Measurements from ENCODE around the gene TMEM30B. TPM values are rescaled to one million over a fixed set of nuclear protein-coding genes. Genes with fewer than 3 reads are reported as not detected.

The TMEM30B gene
- total and polyA plus RNA-seq, 9 of the 15 experiments (the other 6 are each of a cell fraction or from before 2014, with no cell fraction given) = 0.04 TPM; not detected in 8

- POLR2A ChIA-PET = interaction anchor here (1.4 kb wide), 1 partner anchor 11 kb away, joined by 3 read pairs; no protein-coding TSS in a partner anchor
- Histone ChIP-seq H3K4me1 (replicated peaks in 1 of 2; ENCODE audit: control insufficient read depth in 2 of 2, insufficient read depth in 2 of 2, low read length in 2 of 2) (no peaks in the 10 kb centered on the region), H3K9me3 (replicated peaks; ENCODE audit: control insufficient read depth, insufficient read depth, low read depth, low read length) (no peaks in the 10 kb centered on the region), H2AFZ (ENCODE audit: low read depth, low read length) (no peak overlapping the region), H3K27me3 (ENCODE audit: control insufficient read depth in 2 of 2, insufficient read depth in 2 of 2, low read length in 2 of 2) (no peaks in the 10 kb centered on the region), H3K9ac (ENCODE audit: insufficient read depth in 1 of 2, low read depth in 2 of 2, low read length in 2 of 2) (no peak overlapping the region), H3K36me3 (ENCODE audit: control insufficient read depth, insufficient read depth, low read length) (no peaks in the 10 kb centered on the region), H3K4me3 (no peak overlapping the region), H4K20me1 (replicated peaks; ENCODE audit: control insufficient read depth, insufficient read depth, low read length) (no peaks in the 10 kb centered on the region), H3K79me2 (ENCODE audit: control insufficient read depth, insufficient read depth, low read length) (no peaks in the 10 kb centered on the region), H3K4me2 (ENCODE audit: insufficient read depth, low read length) (no peak overlapping the region), H3K9me1 (ENCODE audit: control insufficient read depth, insufficient read depth, low read length) (no peaks in the 10 kb centered on the region), H3K27ac (ENCODE audit: extremely low read depth, low read depth, low read length) (no peak overlapping the region)
- TF ChIP-seq ZNF511 (CRISPR knock-in tag; IDR thresholded peaks at IDR 0.05) = no peak
- TF ChIP-seq XRCC3 (IDR thresholded peaks at IDR 0.05) = no peak
- no peak for TF ChIP-seq GABPB1 (CRISPR knock-in tag; IDR thresholded peaks at IDR 0.05)
- TF ChIP-seq SIX5 (IDR thresholded peaks at IDR 0.05; ENCODE audit: borderline replicate concordance in 1 of 2, insufficient read depth in 1 of 2, low read depth in 1 of 2, low read length in 2 of 2) = no peak
- no peak for TF ChIP-seq ZBTB12 (CRISPR knock-in tag; IDR thresholded peaks at IDR 0.05)
- TF ChIP-seq ZBTB5 (IDR thresholded peaks at IDR 0.05) = no peak
- TF ChIP-seq ZNF668 (CRISPR knock-in tag; IDR thresholded peaks at IDR 0.05) = no peak
- TF ChIP-seq RFX1 (IDR thresholded peaks at IDR 0.05) = no peak
- no peak for TF ChIP-seq E2F3 (CRISPR knock-in tag; IDR thresholded peaks at IDR 0.05)
- TF ChIP-seq ZBTB33 (CRISPR knock-in tag; IDR thresholded peaks at IDR 0.05) = no peak
- TF ChIP-seq FOXJ2 (tag; IDR thresholded peaks at IDR 0.05) = no peak
- no peak for TF ChIP-seq ELK3 (CRISPR knock-in tag; IDR thresholded peaks at IDR 0.05)
- no peak for TF ChIP-seq ZNF354B (CRISPR knock-in tag; IDR thresholded peaks at IDR 0.05)
- in situ Hi-C loops (cut with MboI) = no loop called here
- BruUV-seq (replicated peaks) = no TSS peak
- CTCF ChIA-PET (ENCODE audit: low intra/inter-chr PET ratio) = no interaction called here
- WGBS (ENCODE audit: insufficient coverage, low coverage, missing lambda C conversion rate) = 70% methylated on average over 7 of the region's 8 CpGs
- FAIRE-seq = no peak
- intact Hi-C loops (cut with micrococcal nuclease) = no loop called here
- DNase-seq (ENCODE audit: extremely low read depth in 1 of 4, low spot score in 3 of 4) = no peak
- no peak for ATAC-seq
Observed at GRCh38 chr14:61329478-61330051, 48.4 kb upstream of the TMEM30B start.

All from K562 (cell line).